CD4-positive, alpha-beta T cell treated with Interleukin-4 for 4 hours (primary cell): ENCODE results near the gene PTPRO.
A peak's percentile ranks its signal among the peaks of the same experiment; 100 is the strongest.

Experiments used
- DNase-seq: peaks from one replicate; pipeline ENCODE4 v3.0.0-alpha.2; 2020

The PTPRO gene

GRCh38 chr12:15458008-15458407 is 135.7 kb downstream of the PTPRO start:
- DNase-seq = no peak

DNA sequence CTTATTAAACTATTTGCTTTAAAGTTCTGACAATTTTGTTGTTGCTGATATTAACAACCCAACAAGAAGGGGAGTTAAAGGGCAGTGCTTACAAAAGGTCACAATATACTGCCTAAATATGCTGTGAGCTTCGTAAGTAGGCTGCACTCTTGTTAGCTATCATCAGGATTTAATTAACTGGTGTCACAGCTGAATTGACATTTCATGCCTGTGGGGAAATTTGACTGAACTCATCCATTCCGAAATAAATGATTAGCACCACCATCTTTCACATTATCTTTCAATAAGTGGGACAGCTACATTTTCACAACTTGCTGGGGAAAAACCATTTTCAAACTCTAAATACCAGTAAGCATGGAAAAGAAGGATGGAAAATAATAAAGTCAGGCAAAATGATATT is 146.6 kb downstream of the PTPRO start:
- DNase-seq = no peak

DNA sequence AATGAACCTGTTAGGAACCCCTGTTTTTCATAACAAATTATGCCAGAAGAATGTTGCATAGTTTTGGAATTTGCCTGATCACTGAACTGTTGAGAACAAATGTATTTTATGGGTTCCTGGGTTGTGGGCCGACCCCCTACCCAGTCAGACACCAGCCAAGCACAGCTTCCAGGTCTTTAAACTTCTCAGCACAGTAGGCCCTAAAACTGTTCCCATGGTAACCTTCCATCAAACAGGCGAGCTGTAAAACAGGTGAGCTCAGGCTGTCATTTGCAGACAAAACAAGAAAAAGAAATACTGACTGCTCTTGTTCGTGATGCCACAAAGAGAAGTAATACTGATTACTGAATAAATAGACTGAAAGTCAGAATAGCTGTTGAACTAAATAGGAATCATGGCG is 147.0 kb downstream of the PTPRO start:
- DNase-seq = no peak

DNA sequence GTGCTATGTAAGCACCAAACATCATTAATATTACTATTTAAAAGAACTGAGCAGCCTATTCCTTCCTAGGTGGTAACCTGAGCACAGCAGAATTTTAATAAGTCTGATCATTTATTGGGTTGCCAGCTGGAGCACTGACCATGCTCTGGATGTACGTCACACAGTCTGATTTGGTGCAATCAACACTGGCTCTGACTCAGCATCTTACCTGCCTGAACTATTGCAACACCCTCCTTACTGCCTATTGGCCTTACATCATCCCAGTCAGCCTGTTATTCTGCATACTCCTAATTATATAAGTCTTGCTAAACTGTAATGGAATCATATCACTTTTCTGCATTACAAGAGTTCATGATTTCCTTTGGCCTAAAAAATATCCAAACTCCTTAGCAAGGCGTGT is 149.7 kb downstream of the PTPRO start:
- DNase-seq = no peak

DNA sequence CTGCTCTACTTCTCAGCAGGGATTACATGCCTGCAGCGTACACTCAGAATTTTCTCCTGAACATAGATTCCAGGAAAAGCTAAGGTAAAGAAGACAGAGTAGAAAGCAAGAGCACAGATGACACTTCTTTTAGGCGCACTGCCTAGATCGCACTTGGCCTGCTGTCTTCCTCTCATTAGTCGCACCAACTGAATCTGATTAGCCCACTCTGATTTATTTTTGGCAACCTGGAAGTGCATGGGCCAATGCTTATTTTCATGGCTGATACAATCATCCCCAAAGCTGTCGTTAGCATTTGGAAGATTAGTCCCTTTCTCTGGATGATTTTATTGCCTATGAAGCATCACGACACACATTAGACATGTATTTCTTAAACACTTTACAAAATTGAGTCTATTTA is 152.5 kb downstream of the PTPRO start:
- no peak for DNase-seq

DNA sequence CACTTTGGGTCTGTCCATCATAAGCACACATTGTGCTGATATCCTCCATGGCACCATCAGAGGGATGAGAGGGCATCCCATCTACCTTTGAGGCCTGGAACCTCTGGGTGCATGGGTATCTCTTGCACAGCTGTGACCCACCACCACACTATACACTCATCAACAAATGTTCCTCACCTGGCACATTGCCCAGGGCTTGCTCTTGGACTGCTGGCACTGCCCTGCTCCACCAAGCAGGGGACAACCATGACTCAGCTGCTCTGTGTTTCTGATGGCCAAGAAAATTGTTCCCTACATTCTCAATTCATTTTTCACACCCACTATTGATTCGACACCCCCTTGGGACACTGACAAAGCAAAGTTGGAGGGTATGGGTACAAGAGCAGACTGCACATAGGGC is 155.5 kb downstream of the PTPRO start:
- no peak for DNase-seq

DNA sequence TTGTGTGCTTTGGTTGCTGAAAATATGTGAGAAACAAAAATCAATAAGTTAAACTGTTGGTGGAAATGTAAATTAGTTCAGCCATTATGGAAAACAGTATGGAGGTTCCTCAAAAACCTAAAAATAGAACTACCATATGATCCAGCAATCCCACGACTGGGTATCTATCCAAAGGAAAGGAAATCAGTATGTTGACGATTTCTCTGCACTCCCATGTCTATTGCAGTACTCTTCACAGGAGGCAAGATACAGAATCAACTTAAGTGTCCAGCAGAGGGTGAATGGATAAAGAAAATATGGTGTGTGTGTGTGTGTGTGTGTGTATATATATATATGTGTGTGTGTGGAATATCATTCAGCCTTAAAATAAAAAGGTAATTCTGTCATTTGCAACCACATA is 159.5 kb downstream of the PTPRO start:
- DNase-seq = no peak

- no peak for DNase-seq
Observed at GRCh38 chr12:15485466-15485865, 163.2 kb downstream of the PTPRO start.

- DNase-seq = no peak
Observed at GRCh38 chr12:15486859-15487258, 164.6 kb downstream of the PTPRO start.

DNA sequence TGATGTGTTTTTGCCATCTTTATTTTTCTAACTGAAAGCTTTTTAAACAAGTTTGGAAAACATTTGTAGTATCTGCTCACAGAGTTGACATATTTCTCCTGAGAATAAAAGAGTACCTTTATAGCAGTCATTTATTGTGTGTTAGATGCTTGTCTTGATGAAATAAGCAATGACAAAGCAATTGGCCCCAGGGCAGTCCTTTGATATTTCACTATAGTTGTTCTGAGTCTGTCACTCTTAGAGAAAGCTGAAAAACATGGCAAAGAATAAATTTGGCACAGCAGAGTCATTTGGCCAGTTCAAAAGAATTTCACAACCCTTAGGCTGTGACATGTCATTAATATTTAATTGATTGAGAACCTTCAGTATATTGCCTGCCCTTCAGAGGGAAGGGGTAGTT is 166.2 kb downstream of the PTPRO start:
- DNase-seq = no peak

DNA sequence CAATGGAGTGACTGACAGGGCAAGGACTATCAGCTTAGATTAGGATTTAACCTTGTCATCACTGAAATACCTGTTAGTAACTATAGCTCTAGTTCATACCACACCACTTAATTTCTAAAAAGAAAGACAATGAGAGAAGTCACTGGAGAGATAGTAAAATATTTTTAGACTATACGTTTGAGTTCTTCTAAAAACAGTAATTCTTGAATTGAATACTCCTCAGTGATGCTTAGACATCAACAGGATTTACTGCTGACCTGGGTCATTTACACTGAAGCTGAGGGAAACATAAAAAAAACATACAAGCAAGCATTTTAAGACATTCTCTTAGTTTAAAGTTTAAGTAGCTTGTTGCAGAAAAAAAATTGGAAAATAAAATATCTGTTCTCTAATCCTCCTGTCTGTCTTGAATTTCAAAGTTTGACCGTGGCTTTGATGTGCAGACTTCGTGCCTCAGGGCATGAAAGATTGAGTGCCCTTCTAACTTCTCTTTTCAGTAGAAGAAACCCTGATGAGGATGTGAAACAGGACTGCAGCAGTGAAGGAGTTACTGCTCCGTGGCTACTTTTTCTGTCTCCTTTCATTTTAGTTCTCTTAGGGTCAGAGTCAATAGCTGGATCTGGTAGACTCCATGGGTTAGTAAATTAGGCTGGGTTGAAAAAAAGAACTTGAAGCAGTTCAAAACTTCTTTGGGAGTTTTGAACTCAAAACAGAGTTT is 172.2 kb downstream of the PTPRO start:
- no peak for DNase-seq

DNA sequence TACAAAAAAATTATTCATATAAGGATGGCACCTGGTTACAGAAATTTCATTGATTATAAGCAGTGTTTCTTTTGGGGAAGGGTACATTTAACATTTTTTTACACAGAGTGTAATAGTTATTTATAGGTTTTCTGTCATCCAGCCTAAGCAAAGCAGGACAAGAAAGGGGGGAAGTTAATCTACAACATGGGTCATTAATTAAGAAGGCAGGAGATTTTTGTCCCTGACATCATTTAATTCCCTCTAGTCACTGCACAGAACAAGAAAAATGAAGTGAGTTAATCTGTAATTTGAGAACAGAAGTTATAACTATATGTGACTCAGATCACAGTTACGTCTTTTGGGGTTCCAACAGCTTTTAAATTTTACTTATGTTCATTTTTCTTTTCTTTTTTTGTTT is 173.4 kb downstream of the PTPRO start:
- no peak for DNase-seq

GRCh38 chr12:15496738-15497137 is 174.4 kb downstream of the PTPRO start:
- no peak for DNase-seq

DNA sequence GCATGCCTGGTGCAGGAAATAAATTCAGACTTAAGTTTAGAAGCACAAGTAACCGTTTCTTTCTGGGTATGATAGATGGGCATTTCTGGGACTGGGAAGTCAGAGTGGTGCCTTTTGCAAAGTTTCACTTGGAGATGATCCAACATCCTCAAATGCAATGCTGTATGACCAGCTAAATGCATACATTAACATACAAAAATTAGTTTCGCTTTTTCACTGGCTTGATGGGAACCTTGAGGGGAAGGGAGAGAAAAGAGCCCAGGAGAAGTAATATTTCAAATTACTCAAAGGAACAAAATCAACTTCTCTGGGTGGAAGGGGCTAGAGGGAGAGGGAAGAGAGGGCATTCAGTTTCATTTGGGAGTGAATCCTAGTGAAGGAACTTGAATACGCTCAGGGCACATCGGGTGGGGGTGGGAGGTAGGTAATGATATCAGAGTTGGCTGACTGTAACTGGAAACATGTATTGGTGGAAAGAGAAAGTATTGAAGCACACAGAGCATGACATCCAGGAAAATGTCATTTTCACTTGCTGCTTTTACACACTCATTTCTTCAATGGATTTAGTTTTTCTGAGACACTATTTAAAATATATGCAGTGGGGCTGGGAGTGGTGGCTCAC is 175.5 kb downstream of the PTPRO start:
- DNase-seq = no peak

GRCh38 chr12:15502211-15502610 is 179.9 kb downstream of the PTPRO start:
- no peak for DNase-seq

GRCh38 chr12:15505616-15506015 is 183.3 kb downstream of the PTPRO start:
- DNase-seq = no peak

DNA sequence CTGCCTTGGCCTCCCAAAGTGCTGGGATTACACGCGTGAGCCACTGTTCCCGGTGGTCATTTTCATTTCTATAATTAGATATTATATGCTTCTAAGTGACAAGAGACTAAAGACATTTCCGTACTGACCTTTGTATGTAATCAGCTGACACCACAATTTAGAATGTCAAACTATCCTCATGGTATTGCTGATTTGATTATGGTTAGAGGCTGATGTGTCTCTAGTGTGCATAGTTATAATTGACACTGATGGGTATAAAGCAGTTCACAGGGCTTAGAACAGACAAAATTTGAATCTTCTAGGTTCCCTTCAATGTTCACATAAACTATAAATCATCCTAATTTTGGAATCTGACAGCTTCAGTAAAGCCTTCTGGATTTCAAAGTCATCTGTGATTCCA is 192.7 kb downstream of the PTPRO start:
- no peak for DNase-seq

GRCh38 chr12:15520083-15520482 is 197.8 kb downstream of the PTPRO start:
- DNase-seq = no peak

DNA sequence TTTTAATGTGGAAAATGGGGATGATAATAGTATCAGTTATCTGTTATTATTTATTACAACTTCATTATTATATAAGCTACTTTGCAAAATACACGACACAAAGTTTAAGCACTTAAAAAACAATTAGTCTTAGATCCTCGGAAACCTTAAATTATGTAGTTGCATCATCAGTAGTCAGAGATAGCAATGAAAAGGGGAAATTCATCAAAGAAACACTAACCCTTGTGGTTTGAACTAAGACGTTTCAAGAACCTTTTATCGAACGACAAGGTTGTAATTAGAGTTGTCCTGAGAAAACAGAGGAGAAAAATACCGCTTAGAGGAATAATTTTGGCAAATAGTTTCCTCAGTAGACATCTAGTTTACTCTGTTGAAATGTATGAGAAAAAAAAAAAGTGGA is 198.5 kb downstream of the PTPRO start:
- no peak for DNase-seq

GRCh38 chr12:15522574-15523187 is 200.4 kb downstream of the PTPRO start:
- peak; percentile 24 for DNase-seq

- DNase-seq = no peak
Observed at GRCh38 chr12:15525441-15525840, 203.1 kb downstream of the PTPRO start.

DNA sequence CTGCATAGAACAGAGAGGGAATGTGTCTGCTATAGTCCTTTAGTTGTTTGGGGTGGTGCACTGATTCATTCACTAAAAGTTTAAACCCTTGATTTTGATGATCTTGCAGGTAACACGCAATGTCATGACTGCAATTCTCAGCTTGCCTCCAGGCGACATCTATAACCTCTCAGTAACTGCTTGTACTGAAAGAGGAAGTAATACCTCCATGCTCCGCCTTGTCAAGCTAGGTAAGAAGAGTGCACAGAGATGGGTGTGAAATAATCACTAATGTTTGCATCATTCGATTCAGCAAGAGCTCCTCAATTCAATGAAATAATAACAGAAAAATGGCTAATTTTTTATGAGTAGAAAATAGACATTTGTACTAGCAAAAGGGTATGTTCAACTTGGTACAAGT is 203.7 kb downstream of the PTPRO start:
- no peak for DNase-seq

- DNase-seq = no peak
Observed at GRCh38 chr12:15527201-15528080, 205.1 kb downstream of the PTPRO start.

GRCh38 chr12:15528666-15529065 is 206.4 kb downstream of the PTPRO start:
- DNase-seq = no peak
